DMS79 (cell line): ENCODE results near the gene ZDHHC18.

Experiments
- DNase-seq: peaks from one replicate; lab custom pipeline; 2025; lab: John Stamatoyannopoulos, UW

ZDHHC18 gene, protein sequence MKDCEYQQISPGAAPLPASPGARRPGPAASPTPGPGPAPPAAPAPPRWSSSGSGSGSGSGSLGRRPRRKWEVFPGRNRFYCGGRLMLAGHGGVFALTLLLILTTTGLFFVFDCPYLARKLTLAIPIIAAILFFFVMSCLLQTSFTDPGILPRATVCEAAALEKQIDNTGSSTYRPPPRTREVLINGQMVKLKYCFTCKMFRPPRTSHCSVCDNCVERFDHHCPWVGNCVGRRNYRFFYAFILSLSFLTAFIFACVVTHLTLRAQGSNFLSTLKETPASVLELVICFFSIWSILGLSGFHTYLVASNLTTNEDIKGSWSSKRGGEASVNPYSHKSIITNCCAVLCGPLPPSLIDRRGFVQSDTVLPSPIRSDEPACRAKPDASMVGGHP

DNA sequence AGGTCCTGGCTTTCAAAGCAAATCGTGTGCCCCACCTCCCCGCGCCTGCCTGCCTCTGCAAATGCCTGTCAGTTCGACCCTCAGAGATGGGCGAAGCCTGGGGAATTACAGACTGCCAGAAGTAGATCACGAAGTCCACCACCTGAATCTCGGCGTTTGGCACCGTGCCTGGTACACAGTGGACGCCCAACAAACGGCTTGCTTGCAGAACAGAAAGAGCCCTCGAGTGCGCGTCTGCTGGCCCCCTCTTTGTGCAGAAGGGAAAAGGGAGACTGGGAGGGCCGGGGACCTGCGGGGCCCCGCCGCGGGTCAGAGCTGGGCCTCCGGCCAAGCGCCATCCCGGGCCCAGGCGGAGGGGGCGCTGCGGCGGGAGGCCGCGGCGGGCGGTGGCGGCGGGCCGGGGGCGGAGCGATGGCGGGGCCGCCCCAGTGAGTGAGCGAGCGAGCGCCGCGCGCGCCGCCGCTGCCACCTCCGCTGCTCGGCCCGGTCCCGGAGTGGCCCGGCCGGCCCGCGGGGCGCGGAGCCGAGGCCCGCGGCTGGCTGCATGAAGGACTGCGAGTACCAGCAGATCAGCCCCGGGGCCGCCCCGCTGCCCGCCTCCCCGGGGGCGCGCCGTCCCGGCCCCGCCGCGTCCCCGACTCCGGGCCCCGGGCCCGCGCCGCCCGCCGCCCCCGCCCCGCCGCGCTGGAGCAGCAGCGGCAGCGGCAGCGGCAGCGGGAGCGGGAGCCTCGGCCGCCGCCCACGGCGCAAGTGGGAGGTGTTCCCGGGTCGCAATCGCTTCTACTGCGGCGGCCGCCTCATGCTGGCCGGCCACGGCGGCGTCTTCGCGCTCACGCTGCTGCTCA, at the start of gene ZDHHC18:
Gene ZDHHC18 (plus strand): TSS at position 428 of the 845 bp plus-strand sequence. CDS start 117 bp downstream, at position 545.
- DNase-seq: peak; percentile 11

DNA sequence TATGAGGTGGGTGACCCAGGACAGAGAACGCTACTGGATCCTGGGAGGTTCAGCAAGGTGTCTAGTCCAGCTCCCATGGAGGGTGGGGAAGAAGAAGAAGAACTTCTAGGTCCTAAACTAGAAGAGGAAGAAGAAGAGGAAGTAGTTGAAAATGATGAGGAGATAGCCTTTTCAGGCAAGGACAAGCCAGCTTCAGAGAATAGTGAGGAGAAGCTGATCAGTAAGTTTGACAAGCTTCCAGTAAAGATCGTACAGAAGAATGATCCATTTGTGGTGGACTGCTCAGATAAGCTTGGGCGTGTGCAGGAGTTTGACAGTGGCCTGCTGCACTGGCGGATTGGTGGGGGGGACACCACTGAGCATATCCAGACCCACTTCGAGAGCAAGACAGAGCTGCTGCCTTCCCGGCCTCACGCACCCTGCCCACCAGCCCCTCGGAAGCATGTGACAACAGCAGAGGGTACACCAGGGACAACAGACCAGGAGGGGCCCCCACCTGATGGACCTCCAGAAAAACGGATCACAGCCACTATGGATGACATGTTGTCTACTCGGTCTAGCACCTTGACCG, 47.3 kb upstream of the ZDHHC18 start:
- DNase-seq: no peak

DNA sequence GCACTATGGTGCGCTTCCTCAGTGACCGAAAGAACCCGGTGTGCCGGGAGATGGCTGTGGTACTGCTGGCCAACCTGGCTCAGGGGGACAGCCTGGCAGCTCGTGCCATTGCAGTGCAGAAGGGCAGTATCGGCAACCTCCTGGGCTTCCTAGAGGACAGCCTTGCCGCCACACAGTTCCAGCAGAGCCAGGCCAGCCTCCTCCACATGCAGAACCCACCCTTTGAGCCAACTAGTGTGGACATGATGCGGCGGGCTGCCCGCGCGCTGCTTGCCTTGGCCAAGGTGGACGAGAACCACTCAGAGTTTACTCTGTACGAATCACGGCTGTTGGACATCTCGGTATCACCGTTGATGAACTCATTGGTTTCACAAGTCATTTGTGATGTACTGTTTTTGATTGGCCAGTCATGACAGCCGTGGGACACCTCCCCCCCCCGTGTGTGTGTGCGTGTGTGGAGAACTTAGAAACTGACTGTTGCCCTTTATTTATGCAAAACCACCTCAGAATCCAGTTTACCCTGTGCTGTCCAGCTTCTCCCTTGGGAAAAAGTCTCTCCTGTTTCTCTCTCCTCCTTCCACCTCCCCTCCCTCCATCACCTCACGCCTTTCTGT, 46.0 kb upstream of the ZDHHC18 start:
- DNase-seq: no peak

DNA sequence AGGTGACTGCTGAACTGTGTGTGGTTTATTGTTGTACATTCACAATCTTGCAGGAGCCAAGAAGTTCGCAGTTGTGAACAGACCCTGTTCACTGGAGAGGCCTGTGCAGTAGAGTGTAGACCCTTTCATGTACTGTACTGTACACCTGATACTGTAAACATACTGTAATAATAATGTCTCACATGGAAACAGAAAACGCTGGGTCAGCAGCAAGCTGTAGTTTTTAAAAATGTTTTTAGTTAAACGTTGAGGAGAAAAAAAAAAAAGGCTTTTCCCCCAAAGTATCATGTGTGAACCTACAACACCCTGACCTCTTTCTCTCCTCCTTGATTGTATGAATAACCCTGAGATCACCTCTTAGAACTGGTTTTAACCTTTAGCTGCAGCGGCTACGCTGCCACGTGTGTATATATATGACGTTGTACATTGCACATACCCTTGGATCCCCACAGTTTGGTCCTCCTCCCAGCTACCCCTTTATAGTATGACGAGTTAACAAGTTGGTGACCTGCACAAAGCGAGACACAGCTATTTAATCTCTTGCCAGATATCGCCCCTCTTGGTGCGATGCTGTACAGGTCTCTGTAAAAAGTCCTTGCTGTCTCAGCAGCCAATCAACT, 45.2 kb upstream of the ZDHHC18 start:
- DNase-seq: no peak

DNA sequence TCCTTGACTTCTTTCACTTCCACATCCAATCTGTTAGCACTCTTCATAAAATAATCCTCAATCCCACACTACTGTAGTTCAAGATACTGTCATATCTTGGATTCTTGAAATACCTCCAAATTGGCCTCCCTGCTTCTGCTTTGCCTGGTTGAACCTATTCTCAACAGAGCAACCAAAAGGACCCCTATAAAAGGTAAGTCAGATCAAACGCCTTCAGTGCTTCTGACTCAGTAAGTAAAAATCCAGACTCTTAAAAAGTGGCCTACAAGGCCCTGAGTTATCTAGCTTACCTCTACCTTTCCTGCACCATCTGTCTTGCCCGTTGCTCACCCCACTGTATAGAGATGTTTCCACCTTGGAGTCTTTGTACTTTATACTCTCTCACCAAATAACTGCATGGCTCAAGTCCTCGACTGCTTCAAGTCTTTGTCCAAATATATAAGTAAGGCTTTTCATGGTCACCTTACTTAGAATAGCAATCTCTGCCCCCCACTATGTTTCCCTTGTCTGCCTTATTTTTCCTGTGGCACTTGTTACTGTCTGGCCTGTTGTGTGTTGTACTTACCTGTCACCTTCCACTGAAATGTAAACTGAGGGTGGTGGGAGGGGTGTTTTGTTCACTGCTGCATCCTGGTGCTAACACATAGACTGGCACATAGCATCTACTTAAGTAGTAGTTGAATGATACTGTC, 43.8 kb upstream of the ZDHHC18 start:
- DNase-seq: no peak

DNA sequence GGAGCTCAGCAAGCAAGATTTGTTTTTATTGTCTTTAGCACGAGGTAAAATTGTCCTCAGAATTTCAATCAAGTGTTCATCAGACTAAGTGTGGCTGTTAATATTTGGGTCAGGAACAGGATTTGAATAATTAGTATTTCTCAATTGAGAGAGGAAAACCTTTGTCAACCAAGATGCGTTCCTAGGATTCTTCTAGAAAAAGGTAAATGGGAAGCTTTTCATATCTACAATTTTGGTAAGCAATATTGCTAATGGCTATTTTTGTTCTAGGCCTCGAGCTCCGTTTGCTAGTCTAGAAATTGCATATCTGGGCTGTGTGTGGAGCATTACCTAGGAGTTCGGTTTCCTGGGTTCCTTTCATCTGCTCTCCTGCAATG, 42.9 kb upstream of the ZDHHC18 start:
- no peak for DNase-seq

DNA sequence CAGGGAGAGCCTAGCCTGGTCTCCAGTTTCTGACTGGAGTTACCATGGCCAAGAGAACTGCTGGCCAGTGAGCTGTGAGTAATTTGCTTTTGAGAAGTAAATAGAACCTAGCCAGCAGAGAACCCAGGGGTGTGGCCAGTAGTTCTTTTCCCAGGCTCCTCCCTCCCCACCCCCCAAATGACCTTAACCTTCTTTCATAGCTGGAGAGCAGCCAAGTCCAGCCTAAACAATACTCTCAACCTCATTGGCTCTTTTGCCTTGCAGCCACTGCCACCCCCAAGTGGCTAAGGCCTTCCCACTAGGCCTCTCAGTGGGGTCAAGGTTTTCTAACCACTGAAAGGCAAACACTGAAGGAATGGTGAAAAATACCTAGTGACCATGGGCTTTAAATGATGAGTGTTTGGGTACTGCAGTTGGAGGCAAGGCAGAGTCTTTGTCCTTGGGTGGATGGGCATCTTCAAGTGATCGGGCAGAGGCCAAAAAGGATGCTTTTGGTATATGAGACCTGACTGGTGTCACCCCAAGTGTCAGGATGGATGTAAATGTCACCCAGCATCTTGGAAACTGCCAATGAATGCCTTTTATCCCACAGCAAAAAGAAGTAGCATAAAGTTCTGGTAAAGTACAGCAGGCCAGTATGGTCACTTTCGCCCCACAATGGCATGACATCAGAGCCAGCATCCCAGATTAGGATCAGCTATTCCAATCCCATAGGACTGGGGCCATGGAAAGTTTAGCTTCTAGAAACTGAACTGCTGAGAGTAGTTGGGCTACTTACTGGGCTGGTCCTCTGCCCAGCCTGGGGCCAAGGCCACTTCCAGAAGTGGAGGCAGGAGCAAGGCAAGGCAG, 42.2 kb upstream of the ZDHHC18 start:
- no peak for DNase-seq

DNA sequence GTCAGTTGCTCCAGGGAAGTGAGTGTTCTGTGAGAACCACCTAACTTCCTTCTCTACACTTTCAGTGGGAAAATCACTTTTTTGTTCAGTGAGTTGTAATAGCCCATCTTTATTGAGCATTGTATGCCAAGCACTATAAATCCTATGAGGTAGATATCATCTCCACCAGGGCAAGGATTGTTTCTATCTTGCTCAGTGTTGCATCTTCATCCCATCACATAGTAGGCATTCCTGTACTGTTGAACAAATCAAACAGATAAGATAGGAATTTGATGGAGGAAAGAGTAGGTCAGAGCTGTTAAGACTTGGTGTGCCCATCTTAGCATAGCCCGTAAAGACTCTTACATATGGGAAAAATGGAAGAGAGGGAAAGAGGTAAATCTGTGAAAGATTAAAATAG, 41.6 kb upstream of the ZDHHC18 start:
- no peak for DNase-seq

DNA sequence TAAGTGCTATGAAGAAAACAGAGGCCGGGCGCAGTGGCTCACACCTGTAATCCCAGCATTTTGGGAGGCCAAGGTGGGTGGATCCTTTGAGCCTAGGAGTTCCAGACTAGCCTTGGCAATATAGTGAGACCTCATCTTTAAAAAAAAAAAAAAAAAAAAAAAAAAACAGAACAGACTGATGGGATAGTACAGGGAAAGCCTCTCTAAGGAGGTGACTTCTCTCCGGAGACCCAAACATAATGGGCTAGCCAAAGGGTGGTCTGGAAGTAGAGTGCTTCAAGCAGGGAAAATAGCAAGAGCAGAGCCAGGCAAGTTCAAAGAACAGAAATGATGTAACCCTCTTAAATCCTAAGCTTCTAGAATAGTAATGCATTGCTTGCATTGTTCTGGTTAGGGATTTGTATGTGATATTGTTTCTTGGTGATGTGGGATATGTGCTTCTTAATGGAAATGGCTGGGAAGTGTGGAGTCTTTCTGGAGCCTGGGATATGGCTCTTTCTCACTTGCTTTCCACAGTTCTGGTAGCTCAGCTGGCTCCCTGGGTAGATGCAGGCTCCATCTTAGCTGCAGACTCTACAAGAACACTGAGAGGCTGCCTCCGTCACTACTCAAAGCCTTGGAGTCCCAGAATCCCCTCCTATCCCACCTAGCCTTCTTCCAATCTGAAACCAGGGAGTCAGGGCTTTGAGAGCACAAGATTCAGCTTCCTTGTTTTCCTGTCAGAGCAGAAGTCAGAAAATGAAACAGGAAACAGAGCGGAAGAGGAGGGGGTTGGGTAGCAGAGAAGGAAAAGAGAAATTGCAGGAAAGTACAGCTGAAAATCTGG, 40.7 kb upstream of the ZDHHC18 start:
- no peak for DNase-seq

DNA sequence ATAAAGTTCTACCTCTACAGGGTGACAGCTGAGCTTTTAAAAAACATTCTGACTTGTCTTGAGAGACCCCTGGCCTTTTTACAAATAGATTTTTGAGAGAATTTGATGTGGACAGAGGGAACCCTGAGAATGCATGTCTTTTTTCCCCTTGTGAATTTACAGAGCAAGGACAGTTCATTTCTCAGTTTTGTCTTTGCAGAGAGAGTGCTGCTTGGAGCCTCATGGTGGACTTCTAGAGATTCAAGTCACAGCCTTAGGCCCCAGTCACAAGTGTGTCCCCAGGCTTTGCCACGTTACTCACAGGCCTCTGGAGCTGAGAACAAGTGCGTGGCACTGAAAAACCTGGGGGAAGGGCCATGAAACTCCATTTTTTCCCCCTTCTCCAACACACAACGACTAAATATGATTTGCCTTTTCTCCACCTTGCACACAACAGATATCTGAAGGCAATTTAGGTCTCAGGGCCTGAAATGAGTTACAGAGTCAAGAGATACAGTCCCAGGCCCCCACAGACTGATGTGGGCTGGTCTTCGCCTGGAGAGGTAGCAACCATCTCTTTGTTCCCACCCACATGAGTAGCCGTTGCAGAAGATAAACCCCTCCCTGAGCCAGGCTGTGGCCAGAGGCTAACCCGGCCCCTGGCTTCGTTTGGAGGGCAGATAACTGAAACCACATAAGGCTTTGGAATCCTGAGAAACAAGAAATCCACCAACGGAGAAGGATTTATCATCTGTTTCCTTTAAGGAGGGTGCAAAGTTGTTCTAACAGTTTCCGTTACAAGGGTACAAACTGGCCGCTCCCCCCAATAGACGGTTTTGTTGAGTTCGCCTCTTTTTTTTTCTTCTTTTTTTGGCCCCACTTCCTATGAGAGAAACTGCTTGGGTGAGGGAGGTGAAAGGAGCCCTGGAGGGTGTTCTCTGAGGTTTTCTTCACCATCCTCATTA, 39.8 kb upstream of the ZDHHC18 start:
- DNase-seq: no peak

DNA sequence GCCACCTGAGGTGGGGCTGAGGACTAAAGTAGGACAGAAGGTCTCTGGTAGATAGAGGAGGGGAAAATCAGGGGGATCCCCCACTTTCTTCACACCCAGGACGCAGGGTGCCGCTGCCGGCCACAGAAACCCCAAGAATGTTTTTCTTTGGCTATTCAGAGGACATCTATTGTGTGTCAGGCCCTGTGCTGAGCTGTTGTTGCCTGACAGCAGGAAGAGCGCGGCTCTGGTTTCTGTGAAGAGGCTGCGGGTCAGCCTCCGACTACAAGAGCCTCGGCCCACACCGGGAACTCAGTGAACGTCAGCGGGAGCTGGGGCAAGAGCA, 39.1 kb upstream of the ZDHHC18 start:
- DNase-seq: peak; percentile 85

DNA sequence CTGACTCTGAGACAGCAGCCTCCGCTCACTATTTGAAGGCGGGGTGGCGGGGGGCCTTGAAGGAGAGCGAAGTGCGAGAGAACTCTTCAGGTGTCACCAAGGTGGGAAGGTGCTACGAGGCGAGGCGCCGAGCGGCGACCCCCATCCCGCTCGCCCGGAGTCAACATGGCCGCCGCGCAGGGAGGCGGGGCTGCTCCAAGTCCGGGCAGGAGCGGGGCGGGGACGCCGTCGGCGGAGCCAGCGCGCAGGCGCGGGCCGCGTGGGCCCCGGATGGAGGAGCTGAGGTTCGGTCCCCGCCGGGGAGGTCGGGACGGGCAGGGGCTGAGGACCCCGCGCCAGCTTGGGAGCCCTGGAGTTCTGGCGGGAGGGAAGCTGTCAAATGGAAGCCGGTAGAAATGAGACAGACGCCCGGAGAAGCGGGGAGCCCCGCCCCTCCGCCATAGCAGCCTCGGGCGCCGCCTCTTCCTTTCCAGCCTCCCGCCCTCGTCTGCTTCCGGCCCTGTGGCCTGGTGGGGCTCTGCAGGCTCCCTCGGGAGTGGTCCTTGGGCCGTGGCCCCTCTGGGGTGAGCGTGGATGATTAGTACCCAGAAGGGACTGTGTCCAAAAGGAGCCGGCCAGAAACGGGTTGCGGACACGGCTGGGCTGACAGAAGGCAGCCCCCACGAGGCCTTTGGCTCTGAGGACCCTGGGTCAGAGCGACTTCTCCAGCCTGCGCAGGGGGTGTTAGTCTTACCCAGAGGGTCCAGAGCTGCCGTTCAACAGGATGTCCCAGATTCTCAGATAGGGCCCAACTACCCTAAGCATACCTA, 38.6 kb upstream of the ZDHHC18 start, which contains the start of gene PIGV:
Gene PIGV (plus strand): TSS at position 245 of the 809 bp plus-strand sequence. CDS start 2,866 bp downstream, outside the sequence.
- DNase-seq: peak; percentile 85

DNA sequence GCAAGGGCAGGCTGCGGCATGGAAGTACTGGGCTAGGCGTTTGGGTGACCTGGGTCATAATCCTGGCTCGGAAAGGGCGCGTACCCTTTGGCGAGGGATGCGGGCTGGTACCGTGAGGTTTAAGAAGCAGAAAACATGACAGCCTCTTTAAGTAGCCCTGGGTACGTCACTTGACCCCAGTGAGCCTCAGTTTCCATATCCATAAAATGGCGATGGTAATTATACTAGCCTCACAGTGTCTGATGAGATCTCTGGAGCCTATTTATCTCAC, 38.0 kb upstream of the ZDHHC18 start:
- DNase-seq: no peak

DNA sequence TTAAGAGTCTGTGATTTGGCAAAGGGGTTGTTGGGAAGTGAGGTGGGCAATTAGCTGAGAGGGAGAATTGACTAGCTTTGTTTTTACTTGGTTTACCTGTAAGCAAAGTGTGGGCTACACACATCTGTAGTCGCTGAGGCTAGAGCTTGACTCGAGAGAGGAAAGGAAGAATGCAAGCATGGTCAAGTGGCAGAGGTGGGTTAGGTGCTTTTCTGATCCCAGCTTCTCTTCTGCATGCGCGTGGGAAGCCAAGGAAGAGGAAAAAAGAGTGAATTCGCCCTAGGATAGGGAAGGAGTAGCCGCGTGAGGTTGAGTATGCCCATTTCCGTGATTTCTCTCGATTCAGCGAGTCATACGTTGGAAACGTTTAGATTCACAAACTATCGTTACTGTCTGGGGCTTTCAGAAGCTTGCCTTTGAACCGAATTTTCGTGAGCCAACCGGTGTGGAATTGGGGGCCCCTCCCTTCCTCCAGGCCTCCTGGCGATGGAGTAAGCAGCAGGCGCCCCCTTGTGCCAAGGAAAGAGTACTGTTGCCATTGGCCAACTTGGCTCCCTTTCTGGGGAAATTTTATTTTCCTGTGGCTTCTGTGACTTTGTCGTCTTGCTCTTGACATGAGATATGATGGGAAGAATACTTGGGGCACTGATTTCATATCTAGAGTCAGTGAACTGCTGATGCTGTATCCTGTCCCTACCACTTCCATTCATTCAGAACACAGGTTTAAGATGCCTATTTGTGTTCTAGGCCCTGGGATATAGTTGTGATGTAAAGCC, 37.5 kb upstream of the ZDHHC18 start:
- peak; percentile 83 for DNase-seq

DNA sequence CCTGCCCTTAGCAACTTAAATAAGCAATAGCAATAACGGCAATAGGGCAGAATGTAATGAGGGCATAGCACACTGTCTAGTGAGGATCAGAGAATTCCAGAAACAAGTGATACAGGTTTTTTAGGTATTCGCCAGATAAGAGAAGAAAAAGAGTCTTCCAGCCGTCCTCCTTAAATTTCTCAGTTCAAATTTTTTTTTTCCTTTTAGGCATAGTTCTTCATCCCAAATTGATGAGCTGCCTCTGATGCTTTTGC, 36.9 kb upstream of the ZDHHC18 start:
- no peak for DNase-seq

DNA sequence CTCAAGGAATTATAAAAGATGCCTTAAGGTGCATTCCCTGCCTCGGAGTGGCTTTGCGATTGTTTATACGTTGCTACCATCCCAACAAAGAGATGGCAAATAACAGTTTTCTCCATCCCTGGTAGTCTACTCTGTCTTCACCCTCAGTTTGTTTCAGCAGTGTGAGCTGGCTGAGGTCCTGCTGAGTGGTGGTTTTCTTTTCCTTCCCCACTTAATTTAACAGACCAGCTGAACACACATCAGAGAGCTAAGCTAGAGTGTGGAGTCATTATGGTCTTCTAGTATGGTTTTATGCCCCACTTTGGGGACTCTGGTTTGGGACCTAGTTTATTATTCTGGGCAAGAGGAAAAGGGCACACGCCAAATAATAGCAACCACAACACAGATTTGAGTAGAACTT, 36.6 kb upstream of the ZDHHC18 start:
- DNase-seq: no peak

DNA sequence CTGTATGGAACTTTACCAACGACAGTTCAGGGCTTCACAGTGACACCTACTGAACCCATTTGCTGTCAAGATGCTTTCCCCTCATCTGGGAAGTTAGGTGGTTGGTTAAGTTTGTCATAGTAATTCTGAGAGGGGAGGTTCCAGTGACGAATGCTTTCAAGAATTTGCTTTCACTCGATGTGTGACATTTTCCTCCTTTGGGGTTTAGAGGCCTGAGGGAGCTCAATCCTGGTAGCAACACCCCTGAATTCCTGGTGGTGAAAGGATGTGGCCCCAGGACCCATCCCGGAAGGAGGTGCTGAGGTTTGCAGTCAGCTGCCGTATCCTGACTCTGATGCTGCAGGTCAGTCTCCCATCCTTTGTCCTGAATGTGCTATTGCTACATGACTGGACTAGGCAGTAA, 35.9 kb upstream of the ZDHHC18 start:
- no peak for DNase-seq
